ENCODE measurements around the gene TMEM86B.

TMEM86B gene

GRCh38 chr19:55257461-55258420 is 29.2 kb upstream of the TMEM86B start:
- no peak for DNase-seq (ENCODE audit: low read depth in 2 of 2)

- DNase-seq (ENCODE audit: low read depth in 2 of 2), result no peak
Observed at GRCh38 chr19:55256562-55257460, 28.2 kb upstream of the TMEM86B start.

- no peak for DNase-seq (ENCODE audit: low read depth in 2 of 2)
Observed at GRCh38 chr19:55255618-55256423, 27.3 kb upstream of the TMEM86B start.

GRCh38 chr19:55254625-55254977 is 26.0 kb upstream of the TMEM86B start:
- DNase-seq (ENCODE audit: low read depth in 2 of 2), result no peak

GRCh38 chr19:55253842-55254624 is 25.5 kb upstream of the TMEM86B start:
- DNase-seq (ENCODE audit: low read depth in 2 of 2), result no peak

DNA sequence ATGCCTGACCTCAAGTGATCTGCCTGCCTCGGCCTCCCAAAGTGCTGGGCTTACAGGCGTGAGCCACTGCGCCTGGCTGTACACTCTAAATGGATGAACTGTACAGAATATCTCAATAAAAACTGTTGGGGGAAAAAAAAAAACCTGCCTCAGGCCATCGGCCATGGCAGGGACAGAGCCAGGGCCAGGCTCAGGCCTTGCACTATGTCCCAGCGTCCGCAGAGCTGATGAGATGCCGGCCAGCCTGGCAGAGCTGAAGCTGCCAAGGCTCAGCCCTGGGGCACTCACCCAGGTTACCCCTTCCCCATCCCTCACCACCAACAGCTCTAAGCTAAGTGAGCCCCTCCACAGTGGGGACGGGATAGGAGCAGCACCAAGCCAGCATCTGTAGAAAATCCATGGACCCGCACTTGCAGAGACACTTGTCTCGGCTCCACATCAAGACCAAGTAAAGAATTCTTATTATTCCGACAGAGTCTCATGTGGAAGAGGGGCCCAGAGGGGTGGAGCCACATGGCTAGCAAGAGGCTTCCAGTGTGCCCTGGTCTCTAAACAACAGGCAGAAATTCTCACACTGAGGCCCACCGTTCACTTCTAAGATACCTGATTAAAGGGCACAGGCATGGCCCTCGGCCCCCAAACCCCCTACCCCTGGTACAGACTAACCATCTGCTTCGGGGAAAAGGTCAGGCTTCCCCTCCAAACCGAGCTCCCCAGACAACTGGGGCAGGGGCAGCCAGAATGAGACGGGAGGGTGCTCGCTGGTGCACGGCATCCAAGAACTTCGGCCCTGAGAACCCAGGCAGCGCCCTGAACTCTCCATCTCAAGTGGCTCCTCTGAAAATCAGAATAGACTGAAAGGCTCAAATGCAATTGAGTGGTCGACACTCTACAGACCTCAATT is 24.4 kb upstream of the TMEM86B start:
- no peak for DNase-seq (ENCODE audit: low read depth in 2 of 2)

GRCh38 chr19:55251341-55252081 is 22.9 kb upstream of the TMEM86B start:
- DNase-seq (ENCODE audit: low read depth in 2 of 2), result no peak

DNA sequence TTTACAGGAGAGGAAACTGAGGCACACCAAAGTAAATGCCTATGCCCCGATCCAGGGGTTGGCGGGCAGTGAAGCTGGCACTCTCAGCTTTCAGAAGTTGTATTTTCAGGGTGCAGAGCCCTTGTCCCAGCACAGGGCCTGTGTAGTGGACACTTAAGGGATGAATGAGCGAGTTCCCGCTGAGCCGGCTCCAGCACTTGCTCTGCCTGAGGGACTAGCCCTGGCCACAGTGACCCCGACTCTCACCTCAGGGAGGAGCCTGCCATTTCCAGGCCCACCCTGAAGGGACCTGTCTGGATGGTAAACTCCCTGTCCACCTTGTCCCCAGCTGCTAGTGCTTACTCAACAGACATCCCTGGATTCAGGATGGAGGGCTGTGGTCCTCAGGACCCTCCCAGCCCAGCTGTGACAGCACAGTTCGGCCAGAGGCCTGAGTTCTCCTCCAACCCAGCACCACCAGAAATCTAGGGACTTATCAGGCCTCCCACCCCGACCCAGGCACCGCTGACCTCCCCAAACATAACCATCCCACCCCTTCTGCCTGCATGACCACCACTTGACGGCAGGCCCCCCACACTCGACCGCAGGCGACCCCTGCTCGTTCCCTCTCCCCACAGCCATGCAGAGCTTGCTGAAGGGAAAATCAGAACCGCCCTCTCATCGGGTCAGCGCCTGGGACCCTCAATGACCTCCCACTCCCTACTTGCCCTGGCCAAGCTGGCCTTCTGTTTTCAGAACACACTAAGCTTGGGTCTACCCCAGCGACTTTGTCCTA is 21.9 kb upstream of the TMEM86B start:
- no peak for DNase-seq (ENCODE audit: low read depth in 2 of 2)

DNA sequence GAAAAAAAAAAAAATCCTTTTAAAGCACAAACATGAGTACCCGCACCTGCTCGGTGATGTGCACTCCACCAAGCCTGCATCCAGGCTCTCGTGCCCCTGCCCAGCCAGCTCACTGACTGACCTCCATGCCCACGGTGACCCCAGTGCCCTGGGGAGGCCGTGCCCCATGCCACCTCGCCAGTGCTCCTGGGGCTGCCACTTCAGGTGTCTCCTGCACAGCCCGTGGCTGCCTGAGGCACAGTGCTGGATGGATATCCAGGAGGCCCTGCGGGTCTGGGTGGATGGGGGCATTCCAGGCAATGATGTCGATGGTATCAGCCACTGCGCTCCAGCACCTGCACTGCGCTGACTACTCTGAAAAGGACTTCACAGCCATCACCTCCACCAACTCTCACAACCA is 21.3 kb upstream of the TMEM86B start:
- no peak for DNase-seq (ENCODE audit: low read depth in 2 of 2)

GRCh38 chr19:55248704-55249103 is 20.1 kb upstream of the TMEM86B start:
- no peak for DNase-seq (ENCODE audit: low read depth in 2 of 2)

DNA sequence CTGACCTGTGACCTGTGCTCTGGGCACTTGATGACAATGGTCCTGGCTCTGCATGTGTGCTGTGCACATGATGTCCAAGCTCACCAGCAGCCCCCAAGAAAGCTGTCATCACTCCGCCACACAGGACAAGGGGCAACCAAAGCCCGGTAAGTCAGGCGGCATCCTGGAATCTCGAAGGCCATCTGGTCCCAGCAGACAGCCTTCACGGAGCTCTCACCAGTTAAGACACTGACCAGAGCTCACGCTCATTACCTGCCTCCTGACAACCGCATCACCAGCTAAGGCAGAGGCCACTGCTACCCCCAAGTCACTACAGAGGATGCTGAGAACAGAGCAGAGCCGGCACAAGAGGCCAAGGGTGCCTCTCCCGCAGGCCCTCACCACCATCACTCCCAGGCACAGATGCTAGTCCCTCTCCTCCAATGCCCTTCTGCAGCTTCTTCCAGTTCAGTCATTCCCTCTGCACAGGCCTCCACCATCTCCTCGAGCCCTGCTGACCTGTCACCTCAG is 19.7 kb upstream of the TMEM86B start:
- no peak for DNase-seq (ENCODE audit: low read depth in 2 of 2)

- DNase-seq (ENCODE audit: low read depth in 2 of 2), result no peak
Observed at GRCh38 chr19:55247621-55248099, 19.1 kb upstream of the TMEM86B start.

DNA sequence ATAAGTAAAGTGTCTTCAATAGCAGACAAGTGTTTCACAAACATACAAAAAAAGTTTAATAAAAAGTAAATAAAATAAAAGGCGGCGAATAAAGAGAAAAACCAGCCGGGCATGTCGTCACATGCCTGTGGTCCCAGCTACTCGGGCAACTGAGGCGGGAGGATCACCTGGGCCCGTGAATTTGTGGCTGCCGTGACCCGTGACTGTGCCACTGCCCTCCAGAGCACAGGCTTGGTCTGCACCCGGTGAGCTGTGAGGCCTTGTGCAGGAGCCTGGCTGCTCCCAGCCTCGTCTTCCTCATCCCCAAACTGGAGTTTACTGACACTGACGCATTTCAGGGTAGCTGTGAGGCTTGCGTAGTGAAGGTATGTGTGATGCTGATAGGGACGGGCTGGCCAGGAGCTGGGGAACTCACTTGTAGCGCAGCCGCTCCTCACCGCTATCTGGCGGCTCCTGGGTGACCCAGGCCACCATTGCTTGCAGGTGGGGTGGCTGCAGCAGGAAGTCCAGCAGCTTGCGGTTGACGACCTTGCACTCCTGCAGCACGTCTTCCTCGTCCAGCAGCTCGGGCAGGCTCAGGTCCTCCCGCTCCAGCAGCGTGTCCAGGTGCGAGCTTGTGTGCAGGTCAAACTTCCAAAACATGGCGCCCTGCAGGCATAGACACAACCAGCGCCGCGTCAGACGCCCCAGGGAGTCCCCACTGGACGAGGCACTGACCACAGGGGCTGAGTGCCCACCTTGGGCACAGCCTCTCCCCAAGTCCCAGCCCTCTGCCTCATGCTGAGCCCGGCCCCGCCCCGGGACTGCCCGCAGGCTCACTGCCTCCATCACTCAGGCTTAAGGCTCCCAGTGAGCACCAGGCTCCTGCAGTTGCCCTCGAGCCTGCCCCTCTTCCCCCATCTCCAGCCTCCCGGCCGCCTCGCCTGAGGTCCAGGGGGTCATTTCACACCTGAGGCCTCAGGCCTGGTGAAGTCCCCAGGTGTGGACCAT is 18.2 kb upstream of the TMEM86B start:
- DNase-seq (ENCODE audit: low read depth in 2 of 2), result no peak

- no peak for DNase-seq (ENCODE audit: low read depth in 2 of 2)
Observed at GRCh38 chr19:55245236-55245904, 16.8 kb upstream of the TMEM86B start.

- no peak for DNase-seq (ENCODE audit: low read depth in 2 of 2)
Observed at GRCh38 chr19:55244004-55244680, 15.6 kb upstream of the TMEM86B start.

- DNase-seq (ENCODE audit: low read depth in 2 of 2), result no peak
Observed at GRCh38 chr19:55242517-55242916, 14.0 kb upstream of the TMEM86B start.

Measured in stimulated activated CD4-positive, alpha-beta T cell treated with anti-CD3 and anti-CD28 coated beads, Interleukin-1b, Interleukin-23, amount 100 ng/mL, for 1 hour (primary cell).